WTC11 (cell line): ENCODE data around the gene SYPL2. TPM values are rescaled to one million over a fixed set of nuclear protein-coding genes. Genes with fewer than 3 reads are reported as not detected.

ENCODE experiments used
- ATAC-seq: fragments of 200-7000 bp; cut with Tn5 transposase; 2 replicates; pipeline ENCODE4 v1.10.0; 2021; ENCODE audit warnings: mild to moderate bottlenecking, moderate library complexity
- CTCF ChIA-PET: fragments of 300-600 bp; sonication (Branson Sonifier 250); formaldehyde crosslinking; loops from one replicate; lab custom pipeline; 2021; ENCODE audit warnings: antibody characterized with exemption; lab: Charles Lee
- POLR2A ChIA-PET: fragments of 350-600 bp; sonication (Branson Sonifier 250); formaldehyde crosslinking; loops from one replicate; lab custom pipeline; 2021; ENCODE audit warnings: antibody characterized with exemption; lab: Charles Lee
- DNase-seq: peaks from one replicate; pipeline ENCODE4 v3.0.0; 2021; ENCODE audit warnings: low spot score
- H3K27ac Mint-ChIP-seq: 2 replicates; pipeline ENCODE4 v1.8.0; 2021; ENCODE audit warnings: mixed read lengths
- H3K27me3 Mint-ChIP-seq: 2 replicates; pipeline ENCODE4 v1.8.0; 2021; ENCODE audit warnings: low read depth, mild to moderate bottlenecking, moderate library complexity, mixed read lengths
- H3K36me3 Mint-ChIP-seq: 2 replicates; pipeline ENCODE4 v1.8.0; 2021; ENCODE audit warnings: mixed read lengths
- H3K4me1 Mint-ChIP-seq: 2 replicates; pipeline ENCODE4 v1.8.0; 2022; ENCODE audit warnings: mixed read lengths
- H3K4me3 Mint-ChIP-seq: 2 replicates; pipeline ENCODE4 v1.8.0; 2021; ENCODE audit warnings: mild to moderate bottlenecking, moderate library complexity, mixed read lengths
- H3K9me3 Mint-ChIP-seq: 2 replicates; pipeline ENCODE4 v1.8.0; 2021; ENCODE audit warnings: mixed read lengths
- CBFB ChIP-seq: sonication (generic); formaldehyde crosslinking; IDR thresholded peaks from 2 replicates; pipeline ENCODE4 v1.8.1; 2022; ENCODE audit warnings: mild to moderate bottlenecking, low read depth, missing genetic modification reagents
- EMX1 ChIP-seq: fragments of 250-450 bp; sonication (Bioruptor Pico); IDR thresholded peaks from 2 replicates; pipeline ENCODE4 v1.8.0; 2021; ENCODE audit warnings: mild to moderate bottlenecking
- ETV6 ChIP-seq: sonication (generic); formaldehyde crosslinking; IDR thresholded peaks from 2 replicates; pipeline ENCODE4 v1.8.1; 2022; ENCODE audit warnings: mild to moderate bottlenecking, missing genetic modification reagents
- FOXK1 ChIP-seq: sonication (generic); formaldehyde crosslinking; IDR thresholded peaks from 2 replicates; pipeline ENCODE4 v1.8.0; 2022; ENCODE audit warnings: mild to moderate bottlenecking, moderate library complexity, missing genetic modification reagents
- GABPB1 ChIP-seq: sonication (generic); formaldehyde crosslinking; IDR thresholded peaks from 2 replicates; pipeline ENCODE4 v1.8.1; 2023; ENCODE audit warnings: mild to moderate bottlenecking, missing genetic modification reagents
- GRHL2 ChIP-seq: fragments of 250-450 bp; sonication (Bioruptor Pico); IDR thresholded peaks from 2 replicates; pipeline ENCODE4 v1.8.0; 2022; ENCODE audit warnings: mild to moderate bottlenecking, moderate library complexity; ENCODE audit not compliant: insufficient replicate concordance, severe bottlenecking
- GTF2I ChIP-seq: fragments of 250-450 bp; sonication (Bioruptor Pico); conservative IDR thresholded peaks from 2 replicates; pipeline ENCODE4 v1.4.0; 2021; ENCODE audit warnings: mild to moderate bottlenecking
- NFATC4 ChIP-seq: fragments of 250-450 bp; sonication (Bioruptor Pico); IDR thresholded peaks from 2 replicates; pipeline ENCODE4 v1.9.0; 2021; ENCODE audit warnings: mild to moderate bottlenecking
- SP1 ChIP-seq: sonication (generic); formaldehyde crosslinking; conservative IDR thresholded peaks from 2 replicates; pipeline ENCODE4 v1.8.1; 2022; ENCODE audit warnings: missing genetic modification reagents
- total RNA-seq: library from RNA; stranded (reverse); gene quantifications from 3 replicates; pipeline ENCODE4 v1.2.3, GENCODE V29; 2021
- TF ChIP-seq, protein P1 (sequence below): sonication (generic); formaldehyde crosslinking; IDR thresholded peaks from 2 replicates; pipeline ENCODE4 v1.8.1; 2023; ENCODE audit warnings: mild to moderate bottlenecking, moderate library complexity, missing genetic modification reagents
- TF ChIP-seq, protein P2 (sequence below): fragments of 200-600 bp; IDR thresholded peaks from 2 replicates; pipeline ENCODE4 v1.8.0; 2022; ENCODE audit warnings: antibody characterized with exemption
- TF ChIP-seq, protein P3 (sequence below): sonication (generic); formaldehyde crosslinking; IDR thresholded peaks from 2 replicates; pipeline ENCODE4 v1.8.0; 2023; ENCODE audit warnings: mild to moderate bottlenecking, missing genetic modification reagents
- TF ChIP-seq, protein P4 (sequence below): sonication (generic); formaldehyde crosslinking; IDR thresholded peaks from 2 replicates; pipeline ENCODE4 v1.8.1; 2023; ENCODE audit warnings: mild to moderate bottlenecking, missing genetic modification reagents
- TF ChIP-seq, protein P5 (sequence below): sonication (generic); formaldehyde crosslinking; conservative IDR thresholded peaks from 2 replicates; pipeline ENCODE4 v1.8.1; 2023; ENCODE audit warnings: mild to moderate bottlenecking, low read depth, missing genetic modification reagents, moderate library complexity
- TF ChIP-seq, protein P6 (sequence below): sonication (generic); formaldehyde crosslinking; IDR thresholded peaks from 2 replicates; pipeline ENCODE4 v1.8.1; 2022; ENCODE audit warnings: mild to moderate bottlenecking, missing genetic modification reagents, moderate library complexity, borderline replicate concordance
- TF ChIP-seq, protein P7 (sequence below): sonication (generic); formaldehyde crosslinking; IDR thresholded peaks from 2 replicates; pipeline ENCODE4 v1.8.0; 2022; ENCODE audit warnings: missing genetic modification reagents

Gene SYPL2
- total RNA-seq, 1 experiment from 2014 or later = 3.7 TPM

DNA sequence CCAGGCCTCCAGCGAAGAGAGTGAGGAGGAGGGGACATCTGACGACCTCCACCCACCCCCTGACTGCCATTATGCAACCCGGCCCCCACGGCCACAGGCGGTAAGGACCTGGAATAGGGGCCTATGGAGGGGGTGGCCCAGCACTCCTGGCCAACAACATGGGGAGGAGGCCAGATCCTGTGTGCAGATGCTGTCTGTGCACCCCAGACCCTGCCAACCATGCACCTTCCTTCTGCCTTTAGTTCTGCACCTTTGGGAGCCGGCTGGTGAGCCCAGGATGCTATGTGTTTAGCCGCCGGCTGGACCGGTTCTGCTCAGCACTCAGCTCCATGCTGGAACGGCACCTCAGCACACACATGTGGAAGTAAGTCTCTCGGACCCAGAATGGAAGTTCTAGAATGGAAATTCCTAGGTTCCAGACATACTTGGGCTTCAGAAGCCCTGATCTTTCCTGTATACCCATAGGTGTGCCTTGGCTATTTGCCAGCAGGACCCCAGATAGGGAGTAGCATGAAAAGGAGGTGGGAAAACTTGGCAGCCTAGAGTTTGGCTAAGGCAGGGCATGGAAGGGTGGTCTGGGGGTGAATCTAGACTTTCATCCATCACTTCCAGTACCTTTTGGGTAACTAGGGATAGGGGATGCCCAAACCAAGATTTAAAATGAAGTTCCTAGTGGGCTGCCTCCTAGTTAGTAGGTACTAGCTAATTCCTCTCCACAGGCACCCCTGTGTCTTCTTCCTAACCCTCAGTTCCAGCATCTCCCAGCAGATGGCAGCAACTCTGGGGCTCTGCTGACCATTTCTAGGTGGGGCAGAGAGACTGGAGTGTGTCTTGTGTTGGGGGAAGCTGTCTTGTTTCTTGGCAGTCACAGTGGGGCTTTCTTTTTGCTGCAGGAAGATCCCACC is 23.9 kb downstream of the SYPL2 start:
- Mint-ChIP-seq H3K4me3 (no peak overlapping the region), H3K36me3 (peaks cover 3% of the 10 kb centered on the region; the same call in 1 of the 2 replicates), H3K27me3 (no peaks in the 10 kb centered on the region)
- POLR2A ChIA-PET = interaction anchor here (0.8 to 1.0 kb wide), 2 partner anchors 40 to 42 kb away, joined by 4 to 6 read pairs; no protein-coding TSS in a partner anchor
- TF ChIP-seq, protein P1, sequence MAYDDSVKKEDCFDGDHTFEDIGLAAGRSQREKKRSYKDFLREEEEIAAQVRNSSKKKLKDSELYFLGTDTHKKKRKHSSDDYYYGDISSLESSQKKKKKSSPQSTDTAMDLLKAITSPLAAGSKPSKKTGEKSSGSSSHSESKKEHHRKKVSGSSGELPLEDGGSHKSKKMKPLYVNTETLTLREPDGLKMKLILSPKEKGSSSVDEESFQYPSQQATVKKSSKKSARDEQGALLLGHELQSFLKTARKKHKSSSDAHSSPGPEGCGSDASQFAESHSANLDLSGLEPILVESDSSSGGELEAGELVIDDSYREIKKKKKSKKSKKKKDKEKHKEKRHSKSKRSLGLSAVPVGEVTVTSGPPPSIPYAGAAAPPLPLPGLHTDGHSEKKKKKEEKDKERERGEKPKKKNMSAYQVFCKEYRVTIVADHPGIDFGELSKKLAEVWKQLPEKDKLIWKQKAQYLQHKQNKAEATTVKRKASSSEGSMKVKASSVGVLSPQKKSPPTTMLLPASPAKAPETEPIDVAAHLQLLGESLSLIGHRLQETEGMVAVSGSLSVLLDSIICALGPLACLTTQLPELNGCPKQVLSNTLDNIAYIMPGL (CRISPR knock-in tag) = no peak
- TF ChIP-seq, protein P2, sequence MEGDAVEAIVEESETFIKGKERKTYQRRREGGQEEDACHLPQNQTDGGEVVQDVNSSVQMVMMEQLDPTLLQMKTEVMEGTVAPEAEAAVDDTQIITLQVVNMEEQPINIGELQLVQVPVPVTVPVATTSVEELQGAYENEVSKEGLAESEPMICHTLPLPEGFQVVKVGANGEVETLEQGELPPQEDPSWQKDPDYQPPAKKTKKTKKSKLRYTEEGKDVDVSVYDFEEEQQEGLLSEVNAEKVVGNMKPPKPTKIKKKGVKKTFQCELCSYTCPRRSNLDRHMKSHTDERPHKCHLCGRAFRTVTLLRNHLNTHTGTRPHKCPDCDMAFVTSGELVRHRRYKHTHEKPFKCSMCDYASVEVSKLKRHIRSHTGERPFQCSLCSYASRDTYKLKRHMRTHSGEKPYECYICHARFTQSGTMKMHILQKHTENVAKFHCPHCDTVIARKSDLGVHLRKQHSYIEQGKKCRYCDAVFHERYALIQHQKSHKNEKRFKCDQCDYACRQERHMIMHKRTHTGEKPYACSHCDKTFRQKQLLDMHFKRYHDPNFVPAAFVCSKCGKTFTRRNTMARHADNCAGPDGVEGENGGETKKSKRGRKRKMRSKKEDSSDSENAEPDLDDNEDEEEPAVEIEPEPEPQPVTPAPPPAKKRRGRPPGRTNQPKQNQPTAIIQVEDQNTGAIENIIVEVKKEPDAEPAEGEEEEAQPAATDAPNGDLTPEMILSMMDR = peak; percentile 35; the same call in 1 of the 2 replicates
- TF ChIP-seq, all 79 proteins: peak for 1
- no peak overlapping the region for H3K27ac Mint-ChIP-seq
- peaks cover 19% of the 10 kb centered on the region for H3K4me1 Mint-ChIP-seq
- no peaks in the 10 kb centered on the region for H3K9me3 Mint-ChIP-seq
- ATAC-seq (peak; percentile 36), DNase-seq (peak; percentile 83)
- CTCF ChIA-PET = interaction anchor here (0.6 to 13.8 kb wide), 42 partner anchors 8 to 494 kb away, joined by 3 to 740 read pairs (median 5); partner anchors contain the start of genes AHCYL1, AMIGO1, EPS8L3 and GNAI3

DNA sequence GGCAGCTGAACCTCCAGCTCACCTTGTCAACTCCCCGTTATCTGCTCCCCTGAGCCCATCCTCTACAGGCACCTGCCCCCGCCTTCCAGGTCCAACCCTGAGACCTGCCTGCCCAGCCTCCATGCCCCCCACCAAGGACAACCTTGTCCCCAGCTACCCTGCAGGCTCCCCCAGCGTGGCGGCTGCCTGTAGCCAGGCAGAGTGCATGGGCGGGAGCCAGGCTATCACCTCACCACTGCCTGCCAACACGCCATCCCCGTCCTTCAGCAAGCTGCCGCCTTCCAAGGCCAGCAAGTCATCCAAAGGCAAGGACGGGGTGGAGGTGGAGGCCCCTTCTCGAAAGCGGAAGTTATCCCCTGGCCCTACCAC is 24.6 kb downstream of the SYPL2 start:
- Mint-ChIP-seq H3K4me3 (no peak overlapping the region), H3K27me3 (no peaks in the 10 kb centered on the region), H3K4me1 (peaks cover 15% of the 10 kb centered on the region; the same call in 1 of the 2 replicates), H3K9me3 (no peaks in the 10 kb centered on the region), H3K27ac (no peak overlapping the region), H3K36me3 (peaks cover 3% of the 10 kb centered on the region; the same call in 1 of the 2 replicates)
- ATAC-seq = no peak
- ChIA-PET POLR2A (interaction anchor here (0.8 to 1.0 kb wide), 2 partner anchors 39 to 41 kb away, joined by 4 to 6 read pairs; no protein-coding TSS in a partner anchor), CTCF (interaction anchor here (0.7 to 13.8 kb wide), 37 partner anchors 7 to 494 kb away, joined by 3 to 740 read pairs (median 5); partner anchors contain the start of genes AHCYL1, AMIGO1, ATXN7L2 and EPS8L3)
- no peak for DNase-seq
- TF ChIP-seq GABPB1 (CRISPR knock-in tag) (no peak), CBFB (CRISPR knock-in tag) (no peak), GRHL2 (CRISPR knock-in tag) (no peak), ETV6 (CRISPR knock-in tag) (no peak), SP1 (CRISPR knock-in tag) (no peak), FOXK1 (CRISPR knock-in tag) (no peak), GTF2I (CRISPR knock-in tag) (no peak), EMX1 (CRISPR knock-in tag) (no peak), NFATC4 (CRISPR knock-in tag) (no peak)
- TF ChIP-seq, protein P3, sequence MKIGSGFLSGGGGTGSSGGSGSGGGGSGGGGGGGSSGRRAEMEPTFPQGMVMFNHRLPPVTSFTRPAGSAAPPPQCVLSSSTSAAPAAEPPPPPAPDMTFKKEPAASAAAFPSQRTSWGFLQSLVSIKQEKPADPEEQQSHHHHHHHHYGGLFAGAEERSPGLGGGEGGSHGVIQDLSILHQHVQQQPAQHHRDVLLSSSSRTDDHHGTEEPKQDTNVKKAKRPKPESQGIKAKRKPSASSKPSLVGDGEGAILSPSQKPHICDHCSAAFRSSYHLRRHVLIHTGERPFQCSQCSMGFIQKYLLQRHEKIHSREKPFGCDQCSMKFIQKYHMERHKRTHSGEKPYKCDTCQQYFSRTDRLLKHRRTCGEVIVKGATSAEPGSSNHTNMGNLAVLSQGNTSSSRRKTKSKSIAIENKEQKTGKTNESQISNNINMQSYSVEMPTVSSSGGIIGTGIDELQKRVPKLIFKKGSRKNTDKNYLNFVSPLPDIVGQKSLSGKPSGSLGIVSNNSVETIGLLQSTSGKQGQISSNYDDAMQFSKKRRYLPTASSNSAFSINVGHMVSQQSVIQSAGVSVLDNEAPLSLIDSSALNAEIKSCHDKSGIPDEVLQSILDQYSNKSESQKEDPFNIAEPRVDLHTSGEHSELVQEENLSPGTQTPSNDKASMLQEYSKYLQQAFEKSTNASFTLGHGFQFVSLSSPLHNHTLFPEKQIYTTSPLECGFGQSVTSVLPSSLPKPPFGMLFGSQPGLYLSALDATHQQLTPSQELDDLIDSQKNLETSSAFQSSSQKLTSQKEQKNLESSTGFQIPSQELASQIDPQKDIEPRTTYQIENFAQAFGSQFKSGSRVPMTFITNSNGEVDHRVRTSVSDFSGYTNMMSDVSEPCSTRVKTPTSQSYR (CRISPR knock-in tag) = no peak
- TF ChIP-seq, protein P4, sequence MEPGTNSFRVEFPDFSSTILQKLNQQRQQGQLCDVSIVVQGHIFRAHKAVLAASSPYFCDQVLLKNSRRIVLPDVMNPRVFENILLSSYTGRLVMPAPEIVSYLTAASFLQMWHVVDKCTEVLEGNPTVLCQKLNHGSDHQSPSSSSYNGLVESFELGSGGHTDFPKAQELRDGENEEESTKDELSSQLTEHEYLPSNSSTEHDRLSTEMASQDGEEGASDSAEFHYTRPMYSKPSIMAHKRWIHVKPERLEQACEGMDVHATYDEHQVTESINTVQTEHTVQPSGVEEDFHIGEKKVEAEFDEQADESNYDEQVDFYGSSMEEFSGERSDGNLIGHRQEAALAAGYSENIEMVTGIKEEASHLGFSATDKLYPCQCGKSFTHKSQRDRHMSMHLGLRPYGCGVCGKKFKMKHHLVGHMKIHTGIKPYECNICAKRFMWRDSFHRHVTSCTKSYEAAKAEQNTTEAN (CRISPR knock-in tag) = no peak
- TF ChIP-seq, protein P5, sequence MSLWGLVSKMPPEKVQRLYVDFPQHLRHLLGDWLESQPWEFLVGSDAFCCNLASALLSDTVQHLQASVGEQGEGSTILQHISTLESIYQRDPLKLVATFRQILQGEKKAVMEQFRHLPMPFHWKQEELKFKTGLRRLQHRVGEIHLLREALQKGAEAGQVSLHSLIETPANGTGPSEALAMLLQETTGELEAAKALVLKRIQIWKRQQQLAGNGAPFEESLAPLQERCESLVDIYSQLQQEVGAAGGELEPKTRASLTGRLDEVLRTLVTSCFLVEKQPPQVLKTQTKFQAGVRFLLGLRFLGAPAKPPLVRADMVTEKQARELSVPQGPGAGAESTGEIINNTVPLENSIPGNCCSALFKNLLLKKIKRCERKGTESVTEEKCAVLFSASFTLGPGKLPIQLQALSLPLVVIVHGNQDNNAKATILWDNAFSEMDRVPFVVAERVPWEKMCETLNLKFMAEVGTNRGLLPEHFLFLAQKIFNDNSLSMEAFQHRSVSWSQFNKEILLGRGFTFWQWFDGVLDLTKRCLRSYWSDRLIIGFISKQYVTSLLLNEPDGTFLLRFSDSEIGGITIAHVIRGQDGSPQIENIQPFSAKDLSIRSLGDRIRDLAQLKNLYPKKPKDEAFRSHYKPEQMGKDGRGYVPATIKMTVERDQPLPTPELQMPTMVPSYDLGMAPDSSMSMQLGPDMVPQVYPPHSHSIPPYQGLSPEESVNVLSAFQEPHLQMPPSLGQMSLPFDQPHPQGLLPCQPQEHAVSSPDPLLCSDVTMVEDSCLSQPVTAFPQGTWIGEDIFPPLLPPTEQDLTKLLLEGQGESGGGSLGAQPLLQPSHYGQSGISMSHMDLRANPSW = no peak
- TF ChIP-seq, protein P6, sequence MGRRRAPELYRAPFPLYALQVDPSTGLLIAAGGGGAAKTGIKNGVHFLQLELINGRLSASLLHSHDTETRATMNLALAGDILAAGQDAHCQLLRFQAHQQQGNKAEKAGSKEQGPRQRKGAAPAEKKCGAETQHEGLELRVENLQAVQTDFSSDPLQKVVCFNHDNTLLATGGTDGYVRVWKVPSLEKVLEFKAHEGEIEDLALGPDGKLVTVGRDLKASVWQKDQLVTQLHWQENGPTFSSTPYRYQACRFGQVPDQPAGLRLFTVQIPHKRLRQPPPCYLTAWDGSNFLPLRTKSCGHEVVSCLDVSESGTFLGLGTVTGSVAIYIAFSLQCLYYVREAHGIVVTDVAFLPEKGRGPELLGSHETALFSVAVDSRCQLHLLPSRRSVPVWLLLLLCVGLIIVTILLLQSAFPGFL = no peak
- TF ChIP-seq, protein P7, sequence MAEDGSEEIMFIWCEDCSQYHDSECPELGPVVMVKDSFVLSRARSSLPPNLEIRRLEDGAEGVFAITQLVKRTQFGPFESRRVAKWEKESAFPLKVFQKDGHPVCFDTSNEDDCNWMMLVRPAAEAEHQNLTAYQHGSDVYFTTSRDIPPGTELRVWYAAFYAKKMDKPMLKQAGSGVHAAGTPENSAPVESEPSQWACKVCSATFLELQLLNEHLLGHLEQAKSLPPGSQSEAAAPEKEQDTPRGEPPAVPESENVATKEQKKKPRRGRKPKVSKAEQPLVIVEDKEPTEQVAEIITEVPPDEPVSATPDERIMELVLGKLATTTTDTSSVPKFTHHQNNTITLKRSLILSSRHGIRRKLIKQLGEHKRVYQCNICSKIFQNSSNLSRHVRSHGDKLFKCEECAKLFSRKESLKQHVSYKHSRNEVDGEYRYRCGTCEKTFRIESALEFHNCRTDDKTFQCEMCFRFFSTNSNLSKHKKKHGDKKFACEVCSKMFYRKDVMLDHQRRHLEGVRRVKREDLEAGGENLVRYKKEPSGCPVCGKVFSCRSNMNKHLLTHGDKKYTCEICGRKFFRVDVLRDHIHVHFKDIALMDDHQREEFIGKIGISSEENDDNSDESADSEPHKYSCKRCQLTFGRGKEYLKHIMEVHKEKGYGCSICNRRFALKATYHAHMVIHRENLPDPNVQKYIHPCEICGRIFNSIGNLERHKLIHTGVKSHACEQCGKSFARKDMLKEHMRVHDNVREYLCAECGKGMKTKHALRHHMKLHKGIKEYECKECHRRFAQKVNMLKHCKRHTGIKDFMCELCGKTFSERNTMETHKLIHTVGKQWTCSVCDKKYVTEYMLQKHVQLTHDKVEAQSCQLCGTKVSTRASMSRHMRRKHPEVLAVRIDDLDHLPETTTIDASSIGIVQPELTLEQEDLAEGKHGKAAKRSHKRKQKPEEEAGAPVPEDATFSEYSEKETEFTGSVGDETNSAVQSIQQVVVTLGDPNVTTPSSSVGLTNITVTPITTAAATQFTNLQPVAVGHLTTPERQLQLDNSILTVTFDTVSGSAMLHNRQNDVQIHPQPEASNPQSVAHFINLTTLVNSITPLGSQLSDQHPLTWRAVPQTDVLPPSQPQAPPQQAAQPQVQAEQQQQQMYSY (CRISPR knock-in tag) = no peak
